Mammary epithelial cell (primary cell): ENCODE results near the gene STIM1.

Experiments
- EZH2 ChIP-seq: IDR thresholded peaks from 2 replicates; pipeline ENCODE4 v1.6.1; 2012; ENCODE audit warnings: low read length, inconsistent platforms, borderline replicate concordance
- TF ChIP-seq, protein P1 (sequence below), 2 donors: IDR thresholded peaks in 1 of 2; conservative IDR thresholded peaks in 1 of 2; 2 replicates each; pipeline ENCODE4 v1.5.1; 2011 to 2012; ENCODE audit warnings: inconsistent platforms in 2 of 2, low read length in 2 of 2, mild to moderate bottlenecking in 2 of 2, control low read depth in 1 of 2, low read depth in 1 of 2; ENCODE audit not compliant: insufficient read depth in 1 of 2; ENCODE audit errors: extremely low read depth in 1 of 2

DNA sequence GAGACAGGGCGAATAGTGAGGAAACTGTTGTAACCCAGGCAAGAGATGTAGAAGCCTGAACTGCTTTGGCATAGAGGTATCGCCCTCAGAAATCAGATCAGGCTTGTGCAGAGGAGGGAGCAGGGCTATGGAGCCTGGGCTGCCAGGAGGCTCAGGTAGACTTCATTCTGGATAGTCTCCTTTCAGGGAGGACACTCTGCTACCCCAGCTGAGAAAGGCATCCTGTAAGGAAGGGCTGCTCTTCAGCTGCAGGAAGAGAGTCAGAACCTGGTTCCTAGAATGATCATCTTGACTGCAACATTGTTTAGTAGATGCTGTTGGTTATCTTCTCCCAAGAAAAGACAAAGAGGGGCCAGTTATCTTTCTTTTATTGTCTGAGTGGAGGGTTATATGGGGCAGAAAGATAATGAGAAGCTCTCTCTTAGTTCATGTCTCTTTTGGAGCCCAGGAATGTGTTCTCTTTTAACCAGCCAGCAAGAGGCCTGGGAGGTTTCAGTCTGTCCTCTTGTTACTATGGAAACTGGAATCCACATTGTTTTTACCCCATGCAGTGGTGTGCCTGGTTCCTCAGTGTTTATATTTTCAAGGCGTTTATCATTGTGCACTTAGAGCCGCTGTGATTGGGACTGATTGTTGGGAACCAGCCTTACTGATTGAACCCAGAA, 95.7 kb downstream of the STIM1 start:
- TF ChIP-seq, protein P1, sequence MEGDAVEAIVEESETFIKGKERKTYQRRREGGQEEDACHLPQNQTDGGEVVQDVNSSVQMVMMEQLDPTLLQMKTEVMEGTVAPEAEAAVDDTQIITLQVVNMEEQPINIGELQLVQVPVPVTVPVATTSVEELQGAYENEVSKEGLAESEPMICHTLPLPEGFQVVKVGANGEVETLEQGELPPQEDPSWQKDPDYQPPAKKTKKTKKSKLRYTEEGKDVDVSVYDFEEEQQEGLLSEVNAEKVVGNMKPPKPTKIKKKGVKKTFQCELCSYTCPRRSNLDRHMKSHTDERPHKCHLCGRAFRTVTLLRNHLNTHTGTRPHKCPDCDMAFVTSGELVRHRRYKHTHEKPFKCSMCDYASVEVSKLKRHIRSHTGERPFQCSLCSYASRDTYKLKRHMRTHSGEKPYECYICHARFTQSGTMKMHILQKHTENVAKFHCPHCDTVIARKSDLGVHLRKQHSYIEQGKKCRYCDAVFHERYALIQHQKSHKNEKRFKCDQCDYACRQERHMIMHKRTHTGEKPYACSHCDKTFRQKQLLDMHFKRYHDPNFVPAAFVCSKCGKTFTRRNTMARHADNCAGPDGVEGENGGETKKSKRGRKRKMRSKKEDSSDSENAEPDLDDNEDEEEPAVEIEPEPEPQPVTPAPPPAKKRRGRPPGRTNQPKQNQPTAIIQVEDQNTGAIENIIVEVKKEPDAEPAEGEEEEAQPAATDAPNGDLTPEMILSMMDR (conservative IDR thresholded peaks at IDR 0.05 in 1 of 2, IDR thresholded peaks at IDR 0.05 in 1 of 2; ENCODE audit: extremely low read depth in 1 of 2, insufficient read depth in 1 of 2, low read depth in 1 of 2, low read length in 2 of 2), result no peak
- no peak for TF ChIP-seq EZH2
